Measurements from ENCODE around the gene LELP1. TPM values are rescaled to one million over a fixed set of nuclear protein-coding genes. Genes with fewer than 3 reads are reported as not detected.
A peak's percentile ranks its signal among the peaks of the same experiment; 100 is the strongest.
"Not testable (repeated sequence)": the region's sequence is repeated elsewhere in the genome, so short reads cannot be mapped to it uniquely, and the experiment has no call there.

The LELP1 gene
- total and polyA plus RNA-seq, 9 of the 15 experiments (the other 6 are each of a cell fraction or from before 2014, with no cell fraction given): not detected

DNA sequence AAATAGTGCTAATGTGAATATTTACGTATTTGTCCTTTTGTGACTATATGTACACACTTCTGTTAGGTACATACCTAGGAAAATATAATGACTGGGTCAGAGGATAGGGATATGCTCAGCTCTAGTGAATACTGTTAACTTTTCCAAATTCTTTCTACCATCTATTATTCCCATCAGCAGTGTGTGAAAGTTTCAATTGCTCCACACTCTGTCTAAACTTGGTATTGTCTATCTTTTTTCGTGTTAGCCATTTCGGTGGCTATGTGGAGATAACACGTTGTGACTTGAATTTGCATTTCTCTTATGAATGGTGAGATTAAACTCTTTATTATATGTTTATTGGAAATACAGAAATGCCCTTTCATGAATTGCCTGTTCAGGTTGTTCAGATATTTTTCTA is 22.7 kb upstream of the LELP1 start (continued):
- TF ChIP-seq RAD21 (CRISPR knock-in tag; conservative IDR thresholded peaks at IDR 0.05 in 1 of 2, IDR thresholded peaks at IDR 0.05 in 1 of 2) (peak; percentile 29 to 57; a peak in 3 of 4 replicates), ZBTB17 (CRISPR knock-in tag; IDR thresholded peaks at IDR 0.05) (no peak), ETV1 (tag; conservative IDR thresholded peaks at IDR 0.05; ENCODE audit: low read depth) (no peak), HDAC3 (IDR thresholded peaks at IDR 0.05; ENCODE audit: borderline replicate concordance, partially characterized antibody) (no peak)
- TF ChIP-seq, protein P1, sequence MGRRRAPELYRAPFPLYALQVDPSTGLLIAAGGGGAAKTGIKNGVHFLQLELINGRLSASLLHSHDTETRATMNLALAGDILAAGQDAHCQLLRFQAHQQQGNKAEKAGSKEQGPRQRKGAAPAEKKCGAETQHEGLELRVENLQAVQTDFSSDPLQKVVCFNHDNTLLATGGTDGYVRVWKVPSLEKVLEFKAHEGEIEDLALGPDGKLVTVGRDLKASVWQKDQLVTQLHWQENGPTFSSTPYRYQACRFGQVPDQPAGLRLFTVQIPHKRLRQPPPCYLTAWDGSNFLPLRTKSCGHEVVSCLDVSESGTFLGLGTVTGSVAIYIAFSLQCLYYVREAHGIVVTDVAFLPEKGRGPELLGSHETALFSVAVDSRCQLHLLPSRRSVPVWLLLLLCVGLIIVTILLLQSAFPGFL (CRISPR knock-in tag; IDR thresholded peaks at IDR 0.05): no peak
- TF ChIP-seq, protein P2, sequence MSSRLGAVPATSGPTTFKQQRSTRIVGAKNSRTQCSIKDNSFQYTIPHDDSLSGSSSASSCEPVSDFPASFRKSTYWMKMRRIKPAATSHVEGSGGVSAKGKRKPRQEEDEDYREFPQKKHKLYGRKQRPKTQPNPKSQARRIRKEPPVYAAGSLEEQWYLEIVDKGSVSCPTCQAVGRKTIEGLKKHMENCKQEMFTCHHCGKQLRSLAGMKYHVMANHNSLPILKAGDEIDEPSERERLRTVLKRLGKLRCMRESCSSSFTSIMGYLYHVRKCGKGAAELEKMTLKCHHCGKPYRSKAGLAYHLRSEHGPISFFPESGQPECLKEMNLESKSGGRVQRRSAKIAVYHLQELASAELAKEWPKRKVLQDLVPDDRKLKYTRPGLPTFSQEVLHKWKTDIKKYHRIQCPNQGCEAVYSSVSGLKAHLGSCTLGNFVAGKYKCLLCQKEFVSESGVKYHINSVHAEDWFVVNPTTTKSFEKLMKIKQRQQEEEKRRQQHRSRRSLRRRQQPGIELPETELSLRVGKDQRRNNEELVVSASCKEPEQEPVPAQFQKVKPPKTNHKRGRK (tag; IDR thresholded peaks at IDR 0.05): no peak
- TF ChIP-seq, protein P3, sequence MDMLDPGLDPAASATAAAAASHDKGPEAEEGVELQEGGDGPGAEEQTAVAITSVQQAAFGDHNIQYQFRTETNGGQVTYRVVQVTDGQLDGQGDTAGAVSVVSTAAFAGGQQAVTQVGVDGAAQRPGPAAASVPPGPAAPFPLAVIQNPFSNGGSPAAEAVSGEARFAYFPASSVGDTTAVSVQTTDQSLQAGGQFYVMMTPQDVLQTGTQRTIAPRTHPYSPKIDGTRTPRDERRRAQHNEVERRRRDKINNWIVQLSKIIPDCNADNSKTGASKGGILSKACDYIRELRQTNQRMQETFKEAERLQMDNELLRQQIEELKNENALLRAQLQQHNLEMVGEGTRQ (CRISPR knock-in tag; IDR thresholded peaks at IDR 0.05): no peak

DNA sequence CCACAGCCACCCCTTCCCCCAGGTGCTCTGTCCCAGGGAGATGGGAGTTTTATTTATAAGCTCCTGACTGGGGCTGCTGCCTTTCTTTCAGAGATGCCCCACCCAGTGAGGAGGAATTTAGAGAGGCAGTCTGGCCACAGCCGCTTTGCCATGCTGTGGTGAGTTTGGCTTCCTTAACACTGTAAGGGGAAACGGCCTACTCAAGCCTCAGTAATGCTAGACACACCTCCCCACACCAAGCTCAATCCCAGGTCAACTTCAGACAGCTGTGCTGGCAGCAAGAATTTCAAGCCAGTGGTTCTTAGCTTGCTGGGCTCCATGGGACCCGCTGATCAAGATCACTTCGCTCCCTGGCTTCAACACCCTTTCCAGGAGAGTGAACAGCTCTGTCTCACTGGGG is 14.9 kb upstream of the LELP1 start:
- H3K4me3 ChIP-seq; H3K36me3 ChIP-seq (ENCODE audit: control insufficient read depth, insufficient read depth, low read length); H3K9me3 ChIP-seq (replicated peaks; ENCODE audit: control insufficient read depth, insufficient read depth, low read depth, low read length); H3K27ac ChIP-seq (ENCODE audit: extremely low read depth, low read depth, low read length); intact Hi-C loops (cut with micrococcal nuclease); H3K79me2 ChIP-seq (ENCODE audit: control insufficient read depth, insufficient read depth, low read length); BruUV-seq (replicated peaks); ATAC-seq; H4K20me1 ChIP-seq (replicated peaks; ENCODE audit: control insufficient read depth, insufficient read depth, low read length); H3K4me2 ChIP-seq (ENCODE audit: insufficient read depth, low read length); H3K27me3 ChIP-seq (ENCODE audit: control insufficient read depth in 2 of 2, insufficient read depth in 2 of 2, low read length in 2 of 2); H2AFZ ChIP-seq (ENCODE audit: low read depth, low read length); H3K9ac ChIP-seq (ENCODE audit: insufficient read depth in 1 of 2, low read depth in 2 of 2, low read length in 2 of 2); FAIRE-seq; H3K4me1 ChIP-seq (replicated peaks in 1 of 2; ENCODE audit: control insufficient read depth in 2 of 2, insufficient read depth in 2 of 2, low read length in 2 of 2); CTCF ChIA-PET (ENCODE audit: low intra/inter-chr PET ratio); H3K9me1 ChIP-seq (ENCODE audit: control insufficient read depth, insufficient read depth, low read length); DNase-seq (ENCODE audit: extremely low read depth in 1 of 4, low spot score in 3 of 4): not testable (repeated sequence)
- 0% methylated on average over 4 of the region's 4 CpGs for WGBS (ENCODE audit: insufficient coverage, low coverage, missing lambda C conversion rate)
- POLR2A ChIA-PET: interaction anchor here (0.9 kb wide), 1 partner anchor 36 kb away, joined by 3 read pairs; no protein-coding TSS in a partner anchor
- in situ Hi-C loops (cut with MboI): loop anchor here (25.0 kb wide), 1 partner anchor 226 kb away; the partner anchor contains the start of gene SPRR4
